SHP77 (cell line): ENCODE results near the gene PWP2.
"Not testable (repeated sequence)": the region's sequence is repeated elsewhere in the genome, so short reads cannot be mapped to it uniquely, and the experiment has no call there.

Experiments
- DNase-seq, 2 experiments: peaks; one replicate each; lab custom pipeline; 2025; lab: John Stamatoyannopoulos, UW

PWP2 gene

GRCh38 chr21:44083631-44084291 is 23.4 kb upstream of the PWP2 start:
- no peak for DNase-seq

GRCh38 chr21:44084496-44085241 is 22.5 kb upstream of the PWP2 start:
- DNase-seq, result no peak

GRCh38 chr21:44085491-44086321 is 21.5 kb upstream of the PWP2 start:
- DNase-seq, result no peak

GRCh38 chr21:44086636-44087425 is 20.4 kb upstream of the PWP2 start:
- DNase-seq, result no peak

- no peak for DNase-seq
Measured at GRCh38 chr21:44087426-44088400, 19.5 kb upstream of the PWP2 start.

- no peak for DNase-seq
Measured at GRCh38 chr21:44088401-44088780, 18.8 kb upstream of the PWP2 start.

- DNase-seq, result no peak
Measured at GRCh38 chr21:44089001-44089911, 17.9 kb upstream of the PWP2 start.

GRCh38 chr21:44090325-44090724 is 16.9 kb upstream of the PWP2 start:
- no peak for DNase-seq

- DNase-seq, result no peak
Measured at GRCh38 chr21:44092211-44092610, 15.0 kb upstream of the PWP2 start.

- DNase-seq, result no peak
Measured at GRCh38 chr21:44093761-44094160, 13.4 kb upstream of the PWP2 start.

- no peak for DNase-seq
Measured at GRCh38 chr21:44094832-44095231, 12.4 kb upstream of the PWP2 start.

GRCh38 chr21:44098507-44098906 is 8.7 kb upstream of the PWP2 start:
- not testable (repeated sequence) for DNase-seq

GRCh38 chr21:44098964-44099363 is 8.2 kb upstream of the PWP2 start:
- not testable (repeated sequence) for DNase-seq

GRCh38 chr21:44107589-44107988 is 390 bp downstream of the PWP2 start:
- DNase-seq, result not testable (repeated sequence)

- not testable (repeated sequence) for DNase-seq
Measured at GRCh38 chr21:44113702-44114371, 6.6 kb downstream of the PWP2 start.

- DNase-seq, result not testable (repeated sequence)
Measured at GRCh38 chr21:44122131-44122530, 14.9 kb downstream of the PWP2 start.

- not testable (repeated sequence) for DNase-seq
Measured at GRCh38 chr21:44127827-44128226, 20.6 kb downstream of the PWP2 start.

- DNase-seq, result not testable (repeated sequence)
Measured at GRCh38 chr21:44133715-44134057, 26.5 kb downstream of the PWP2 start.

GRCh38 chr21:44134732-44135131 is 27.5 kb downstream of the PWP2 start:
- not testable (repeated sequence) for DNase-seq
